Adrenal gland (tissue), 12 donors: ENCODE results near the gene TELO2. TPM values are rescaled to one million over a fixed set of nuclear protein-coding genes. Genes with fewer than 3 reads are reported as not detected.

ENCODE experiments used
- DNase-seq, 7 donors: peaks; one replicate each; pipeline ENCODE4 v3.0.0-alpha.2; 2019 to 2020
- H3K27ac ChIP-seq, 5 donors: fragments of 200-600 bp; sonication (generic) in 4 of 5; 1 replicate in 3 of 5; 2 replicates in 2 of 5; pipeline versions ENCODE4 v1.5.1 to v1.8.0; 2016 to 2020; ENCODE audit warnings: mild to moderate bottlenecking in 1 of 5
- H3K27me3 ChIP-seq: fragments of 200-600 bp; 2 replicates; pipeline ENCODE4 v1.8.0; 2021
- H3K36me3 ChIP-seq, 2 donors: fragments of 200-600 bp; replicated peaks in 1 of 2; 1 replicate in 1 of 2; 2 replicates in 1 of 2; pipeline versions ENCODE4 v1.5.1 to v1.8.0; 2018 to 2022
- H3K4me1 ChIP-seq, 2 donors: fragments of 200-600 bp; replicated peaks in 1 of 2; 1 replicate in 1 of 2; 2 replicates in 1 of 2; pipeline versions ENCODE4 v1.5.1 to v1.8.0; 2018 to 2021
- H3K4me3 ChIP-seq, 4 donors: fragments of 200-600 bp; sonication (generic) in 3 of 4; one replicate each; pipeline ENCODE4 v1.5.1; 2016 to 2018
- H3K9me3 ChIP-seq, 3 donors: fragments of 200-600 bp; sonication (generic) in 1 of 3; replicated peaks in 1 of 3; 1 replicate in 2 of 3; 2 replicates in 1 of 3; pipeline versions ENCODE4 v1.5.1 to v1.8.0; 2016 to 2021
- CTCF ChIP-seq, 6 experiments: fragments of 450-650 bp in 4 of 6; fragments of 200-600 bp in 2 of 6; sonication (generic) in 1 of 6; IDR thresholded peaks; 1 replicate in 5 of 6; 2 replicates in 1 of 6; pipeline versions ENCODE4 v1.5.1 to v1.8.0; 2016 to 2021; ENCODE audit warnings: antibody characterized with exemption in 6 of 6, mild to moderate bottlenecking in 2 of 6, moderate library complexity in 1 of 6
- POLR2A ChIP-seq, 2 donors: fragments of 450-650 bp; IDR thresholded peaks; one replicate each; pipeline ENCODE4 v1.6.1; 2017; ENCODE audit warnings: antibody characterized with exemption in 2 of 2, mild to moderate bottlenecking in 2 of 2, moderate library complexity in 1 of 2
- WGBS, 4 donors: extraction: QIAGEN DNeasy Blood & Tissue Kit in 2 of 4; methylation state at CpG; one replicate each; pipeline versions ENCODE4 v1.1.5 to v1.1.7; 2013 to 2017; 5-methylcytosine and 5-hydroxymethylcytosine counted together
- intact Hi-C, 2 donors: fragments of 100-400 bp; cut with DNase I; formaldehyde crosslinking; loops; one replicate each; pipeline versions ENCODE4 v1.14.1 to v1.15.0; 2022 to 2023
- polyA plus RNA-seq, 3 donors: library from polyadenylated mRNA; stranded (reverse); fragments of 200-250 nt in 2 of 3; fragments of 350-450 nt in 1 of 3; fragmentation: Illumina TruSeq in 1 of 3; extraction: RNeasy Lipid Tissue Mini Kit (QIAGEN cat#74804) in 1 of 3; gene quantifications; one replicate each; pipeline ENCODE4 v1.2.3, GENCODE V29; 2013 to 2014
- total RNA-seq, 9 donors: library from RNA; depleted of rRNA in 4 of 9; stranded (reverse); fragments of >200 nt in 4 of 9; fragments of 120-200 nt in 1 of 9; fragmentation: NEBNext Ultra II Directional in 1 of 9; extraction: Animal tissue kit (Norgen Biotek cat#: 25700) in 1 of 9; gene quantifications; one replicate each; pipeline versions ENCODE4 v1.1.0 to v1.2.4, GENCODE V29; 2013 to 2023
- donor health status: healthy with polysubstance abuse.
- donor health status: Bipolar disorder and iron deficiency.
- donor health status: DM: yes; HTN: yes; CAD: no.
- donor health status: DM: no; HTN: no; CAD: no.
- donor health status: DM: no; HTN: no; CAD: no.
- donor health status: DM: yes; HTN: yes; CAD: no.

The TELO2 gene
- total and polyA plus RNA-seq, 12 donors: 1.3 to 173 (median 23.7) TPM

GRCh38 chr16:1528921-1529537, 35.9 kb downstream of the TELO2 start:
- Histone ChIP-seq H3K4me1 (peaks cover 13 to 37% of the 10 kb centered on the region in 2 donors), H3K27ac (peak overlapping the region in 1 of 5 donors; percentile 77)
- TF ChIP-seq POLR2A (IDR thresholded peaks at IDR 0.05) (no peak), CTCF (IDR thresholded peaks at IDR 0.05) (no peak)

GRCh38 chr16:1530349-1530882, 37.3 kb downstream of the TELO2 start:
- intact Hi-C loops: no loop called here
- WGBS, 4 donors: 91 to 96% (median 92%) methylated on average over 18 to 27 of the region's 27 CpGs
- no peak for DNase-seq

More at GRCh38 chr16:1528921-1529537, 35.9 kb downstream of the TELO2 start:
- Histone ChIP-seq H3K4me3 (no peak overlapping the region), H3K9me3 (no peaks in the 10 kb centered on the region), H3K27me3 (no peaks in the 10 kb centered on the region), H3K36me3 (no peaks in the 10 kb centered on the region)
- peak in 1 of 7 donors; percentile 18 for DNase-seq
- WGBS, 4 donors: 86 to 89% (median 88%) methylated on average over 5 to 29 of the region's 29 CpGs
- intact Hi-C loops: no loop called here

DNA sequence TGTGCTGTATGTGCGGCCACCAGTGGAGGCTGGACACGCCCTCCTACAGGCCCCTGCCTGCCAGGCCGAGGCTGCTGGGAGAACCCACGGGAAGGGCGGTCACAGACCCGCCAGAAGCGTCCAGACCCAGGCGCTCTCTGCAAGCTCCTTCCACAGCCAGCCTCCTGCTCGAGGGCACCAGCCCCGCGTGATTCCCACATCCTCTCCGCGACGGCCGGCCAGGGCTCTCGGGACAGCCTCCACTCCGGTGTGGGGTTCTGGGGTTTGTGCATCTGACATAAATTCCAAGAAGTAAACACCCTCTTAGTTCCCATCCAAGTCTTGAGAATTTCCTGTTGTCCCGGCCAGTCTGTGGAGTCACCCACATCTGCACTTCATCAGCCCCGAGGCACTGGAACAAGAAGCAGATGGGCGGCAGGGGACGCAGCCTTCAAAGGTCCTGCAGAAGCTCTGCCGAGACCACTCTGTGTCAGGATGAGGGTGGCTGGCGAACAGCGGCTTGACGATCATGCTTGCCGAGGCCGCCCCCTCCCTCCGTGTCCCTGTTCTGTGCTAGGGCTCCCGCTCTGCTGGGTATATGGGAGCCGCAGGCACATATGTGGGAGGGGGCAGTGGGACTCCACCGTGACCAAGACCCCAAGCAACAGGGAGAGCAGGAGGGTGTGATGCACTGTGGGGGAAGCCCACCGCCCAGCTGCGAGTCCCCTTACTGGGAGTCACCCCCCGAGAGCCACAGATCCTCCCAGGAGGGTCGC, 37.9 kb downstream of the TELO2 start:
- Histone ChIP-seq H3K9me3 (no peaks in the 10 kb centered on the region), H3K4me1 (peaks cover 13 to 37% of the 10 kb centered on the region in 2 donors), H3K27me3 (no peaks in the 10 kb centered on the region), H3K36me3 (no peaks in the 10 kb centered on the region), H3K4me3 (peak overlapping the region in 1 of 4 donors; percentile 29), H3K27ac (peak overlapping the region in 4 of 5 donors; percentile 65 to 97 (median 81))
- intact Hi-C loops: no loop called here
- 62 to 73% (median 67%) methylated on average over 15 to 35 of the region's 35 CpGs for WGBS, 4 donors
- TF ChIP-seq CTCF (IDR thresholded peaks at IDR 0.05) (no peak), POLR2A (IDR thresholded peaks at IDR 0.05) (no peak)
- DNase-seq: peak in 3 of 7 donors; percentile 35 to 82 (median 49)

More at GRCh38 chr16:1530349-1530882, 37.3 kb downstream of the TELO2 start:
- Histone ChIP-seq H3K36me3 (no peaks in the 10 kb centered on the region), H3K27ac (peak overlapping the region in 2 of 5 donors; percentile 83 to 97), H3K27me3 (no peaks in the 10 kb centered on the region), H3K4me3 (no peak overlapping the region), H3K9me3 (no peaks in the 10 kb centered on the region), H3K4me1 (peaks cover 13 to 37% of the 10 kb centered on the region in 2 donors)
- TF ChIP-seq POLR2A (IDR thresholded peaks at IDR 0.05): no peak
- TF ChIP-seq CTCF (IDR thresholded peaks at IDR 0.05): no peak

DNA sequence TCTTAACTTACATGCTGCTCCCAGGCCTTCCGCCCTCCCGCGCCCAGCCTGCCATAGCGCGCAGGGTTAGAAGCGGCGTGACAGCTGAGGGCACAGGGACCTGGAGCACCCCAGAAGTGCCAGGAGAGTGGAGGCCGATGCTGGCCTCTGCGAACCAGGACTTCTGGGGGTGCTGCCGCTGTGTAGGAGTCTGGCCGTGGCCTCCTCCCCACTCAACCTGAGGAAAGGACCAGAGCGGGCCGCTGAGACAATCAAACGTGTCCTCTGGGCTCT, 38.4 kb downstream of the TELO2 start:
- peak overlapping the region; percentile 39 to 97 (median 79) for H3K27ac ChIP-seq
- no peak for TF ChIP-seq POLR2A (IDR thresholded peaks at IDR 0.05)
- H3K36me3 ChIP-seq: peaks cover 0 to under 1% of the 10 kb centered on the region in 2 donors
- WGBS, 4 donors: 51 to 87% (median 80%) methylated on average over 2 to 14 of the region's 14 CpGs
- DNase-seq: peak in 1 of 7 donors; percentile 19
- intact Hi-C loops: no loop called here
- no peaks in the 10 kb centered on the region for H3K9me3 ChIP-seq
- H3K4me1 ChIP-seq: peaks cover 13 to 37% of the 10 kb centered on the region in 2 donors
- no peaks in the 10 kb centered on the region for H3K27me3 ChIP-seq
- peak overlapping the region in 1 of 4 donors; percentile 29 for H3K4me3 ChIP-seq
